Smooth muscle cell (in vitro differentiated cells): ENCODE data around the gene GRAP2. TPM values are rescaled to one million over a fixed set of nuclear protein-coding genes. Genes with fewer than 3 reads are reported as not detected.

Experiments used
- DNase-seq: peaks from one replicate; lab custom pipeline; 2025; ENCODE audit not compliant: unreplicated experiment; lab: John Stamatoyannopoulos, UW
- H2AFZ ChIP-seq: fragments of 200-600 bp; sonication (generic); 2 replicates; pipeline ENCODE4 v1.6.0; 2016; ENCODE audit warnings: antibody characterized with exemption, low read depth, mild to moderate bottlenecking
- H3F3A ChIP-seq: fragments of 200-600 bp; sonication (generic); 2 replicates; pipeline ENCODE4 v1.6.0; 2017; ENCODE audit warnings: antibody characterized with exemption, low read depth
- H3K27ac ChIP-seq: fragments of 200-600 bp; sonication (generic); 2 replicates; pipeline ENCODE4 v1.5.1; 2016; ENCODE audit warnings: low read depth, mild to moderate bottlenecking
- H3K27me3 ChIP-seq: fragments of 200-600 bp; sonication (generic); 2 replicates; pipeline ENCODE4 v1.6.1; 2016; ENCODE audit warnings: low read depth, mild to moderate bottlenecking
- H3K36me3 ChIP-seq: fragments of 200-600 bp; sonication (generic); 2 replicates; pipeline ENCODE4 v1.5.1; 2016; ENCODE audit warnings: low read depth
- H3K4me1 ChIP-seq: fragments of 200-600 bp; sonication (generic); 2 replicates; pipeline ENCODE4 v1.5.1; 2016; ENCODE audit warnings: low read depth
- H3K4me2 ChIP-seq: fragments of 200-600 bp; sonication (generic); 2 replicates; pipeline ENCODE4 v1.6.0; 2016; ENCODE audit warnings: mild to moderate bottlenecking
- H3K4me3 ChIP-seq: fragments of 200-600 bp; sonication (generic); 2 replicates; pipeline ENCODE4 v1.5.1; 2016; ENCODE audit warnings: mild to moderate bottlenecking
- H3K79me2 ChIP-seq: fragments of 200-600 bp; sonication (generic); 2 replicates; pipeline ENCODE4 v1.6.0; 2016; ENCODE audit warnings: low read depth, mild to moderate bottlenecking
- H3K9ac ChIP-seq: fragments of 200-600 bp; sonication (generic); 2 replicates; pipeline ENCODE4 v1.6.0; 2016; ENCODE audit warnings: low read depth
- H3K9me3 ChIP-seq: fragments of 200-600 bp; sonication (generic); replicated peaks from 2 replicates; pipeline ENCODE4 v1.5.1; 2016; ENCODE audit warnings: low read depth
- H4K20me1 ChIP-seq: fragments of 200-600 bp; sonication (generic); 2 replicates; pipeline ENCODE4 v1.6.0; 2016; ENCODE audit warnings: low read depth
- WGBS: methylation state at CpG from one replicate; pipeline ENCODE4 v1.1.7; 2016; ENCODE audit warnings: low lambda C conversion rate; 5-methylcytosine and 5-hydroxymethylcytosine counted together
- polyA plus RNA-seq: library from polyadenylated mRNA; unstranded; fragments of >200 nt; fragmentation: Nextera tagmentation; extraction: Ambion mirVana; gene quantifications from 2 replicates; pipeline ENCODE4 v1.2.1, GENCODE V29; 2016
- total RNA-seq: library from RNA; depleted of rRNA; stranded (reverse); fragments of >200 nt; gene quantifications from 2 replicates; pipeline ENCODE4 v1.2.3, GENCODE V29; 2014
- TF ChIP-seq, protein P1 (sequence below): fragments of 200-600 bp; sonication (generic); IDR thresholded peaks from 2 replicates; pipeline ENCODE4 v1.5.1; 2017; ENCODE audit warnings: borderline replicate concordance, mild to moderate bottlenecking, antibody characterized with exemption; ENCODE audit not compliant: insufficient read depth, poor library complexity, severe bottlenecking

The GRAP2 gene
- total and polyA plus RNA-seq, 2 experiments from 2014 or later = not detected

GRCh38 chr22:39988386-39989114 is 87.7 kb downstream of the GRAP2 start:
- Histone ChIP-seq H3K9me3 (no peaks in the 10 kb centered on the region), H3K79me2 (no peaks in the 10 kb centered on the region), H3K27ac (no peak overlapping the region), H3K4me3 (no peak overlapping the region), H3K4me1 (no peaks in the 10 kb centered on the region), H2AFZ (no peak overlapping the region), H4K20me1 (no peaks in the 10 kb centered on the region), H3F3A (no peaks in the 10 kb centered on the region), H3K27me3 (peaks cover 25% of the 10 kb centered on the region), H3K9ac (no peak overlapping the region), H3K36me3 (no peaks in the 10 kb centered on the region), H3K4me2 (no peak overlapping the region)
- no peak for DNase-seq
- 84% methylated on average over 10 of the region's 10 CpGs for WGBS
- TF ChIP-seq, protein P1, sequence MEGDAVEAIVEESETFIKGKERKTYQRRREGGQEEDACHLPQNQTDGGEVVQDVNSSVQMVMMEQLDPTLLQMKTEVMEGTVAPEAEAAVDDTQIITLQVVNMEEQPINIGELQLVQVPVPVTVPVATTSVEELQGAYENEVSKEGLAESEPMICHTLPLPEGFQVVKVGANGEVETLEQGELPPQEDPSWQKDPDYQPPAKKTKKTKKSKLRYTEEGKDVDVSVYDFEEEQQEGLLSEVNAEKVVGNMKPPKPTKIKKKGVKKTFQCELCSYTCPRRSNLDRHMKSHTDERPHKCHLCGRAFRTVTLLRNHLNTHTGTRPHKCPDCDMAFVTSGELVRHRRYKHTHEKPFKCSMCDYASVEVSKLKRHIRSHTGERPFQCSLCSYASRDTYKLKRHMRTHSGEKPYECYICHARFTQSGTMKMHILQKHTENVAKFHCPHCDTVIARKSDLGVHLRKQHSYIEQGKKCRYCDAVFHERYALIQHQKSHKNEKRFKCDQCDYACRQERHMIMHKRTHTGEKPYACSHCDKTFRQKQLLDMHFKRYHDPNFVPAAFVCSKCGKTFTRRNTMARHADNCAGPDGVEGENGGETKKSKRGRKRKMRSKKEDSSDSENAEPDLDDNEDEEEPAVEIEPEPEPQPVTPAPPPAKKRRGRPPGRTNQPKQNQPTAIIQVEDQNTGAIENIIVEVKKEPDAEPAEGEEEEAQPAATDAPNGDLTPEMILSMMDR = no peak

GRCh38 chr22:39989633-39990032 is 88.7 kb downstream of the GRAP2 start:
- no peak overlapping the region for H3K9ac ChIP-seq
- no peaks in the 10 kb centered on the region for H3K9me3 ChIP-seq
- 90% methylated on average over 7 of the region's 7 CpGs for WGBS
- H3F3A ChIP-seq = no peaks in the 10 kb centered on the region
- no peaks in the 10 kb centered on the region for H4K20me1 ChIP-seq
- no peak for DNase-seq
- no peaks in the 10 kb centered on the region for H3K4me1 ChIP-seq
- H3K79me2 ChIP-seq = no peaks in the 10 kb centered on the region
- H3K27me3 ChIP-seq = peaks cover 35% of the 10 kb centered on the region
- no peak overlapping the region for H3K27ac ChIP-seq
- H3K4me3 ChIP-seq = no peak overlapping the region
- no peaks in the 10 kb centered on the region for H3K36me3 ChIP-seq
- TF ChIP-seq, protein P1 = no peak
- no peak overlapping the region for H3K4me2 ChIP-seq
- H2AFZ ChIP-seq = no peak overlapping the region

DNA sequence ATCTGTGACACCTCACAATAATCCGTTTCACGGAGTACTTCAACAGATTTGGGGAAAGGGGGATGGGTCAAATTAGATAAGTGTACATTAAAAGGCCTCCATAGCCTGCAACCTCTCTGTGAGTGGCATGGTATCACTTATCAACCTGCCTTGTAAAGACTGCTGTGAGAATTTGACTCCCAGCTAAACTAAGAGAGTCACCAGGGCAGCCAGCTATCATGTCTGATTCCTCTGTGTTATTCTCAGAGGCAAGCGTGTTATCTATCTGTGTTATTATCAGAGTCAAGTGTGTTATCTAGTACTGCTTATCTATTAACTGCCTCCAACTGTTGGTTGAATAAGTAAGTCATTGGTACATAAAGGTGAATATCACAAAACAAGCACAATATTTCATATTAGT is 89.8 kb downstream of the GRAP2 start:
- Histone ChIP-seq H3K9ac (no peak overlapping the region), H4K20me1 (no peaks in the 10 kb centered on the region), H3K4me1 (peaks cover 6% of the 10 kb centered on the region), H3K79me2 (no peaks in the 10 kb centered on the region), H3F3A (no peaks in the 10 kb centered on the region), H3K36me3 (no peaks in the 10 kb centered on the region), H3K4me3 (no peak overlapping the region), H3K4me2 (no peak overlapping the region), H3K9me3 (no peaks in the 10 kb centered on the region), H3K27me3 (peaks cover 41% of the 10 kb centered on the region), H2AFZ (no peak overlapping the region), H3K27ac (no peak overlapping the region)
- WGBS = 92% methylated on average over 3 of the region's 3 CpGs
- no peak for DNase-seq
- TF ChIP-seq, protein P1 = no peak
